GM08714 (cell line): ENCODE data around the gene TYW1B.
"Not testable (repeated sequence)": the region's sequence is repeated elsewhere in the genome, so short reads cannot be mapped to it uniquely, and the experiment has no call there.

ENCODE experiments used
- H3K4me3 ChIP-seq: fragments of 200-500 bp; sonication (Bioruptor generic); 2 replicates; pipeline ENCODE4 v1.5.1; 2014; ENCODE audit warnings: mild to moderate bottlenecking, low read length, inconsistent platforms
- ZNF274 ChIP-seq: IDR thresholded peaks from 2 replicates; pipeline ENCODE4 v1.6.1; 2012; ENCODE audit warnings: mild to moderate bottlenecking, low read depth, low read length

TYW1B gene

DNA sequence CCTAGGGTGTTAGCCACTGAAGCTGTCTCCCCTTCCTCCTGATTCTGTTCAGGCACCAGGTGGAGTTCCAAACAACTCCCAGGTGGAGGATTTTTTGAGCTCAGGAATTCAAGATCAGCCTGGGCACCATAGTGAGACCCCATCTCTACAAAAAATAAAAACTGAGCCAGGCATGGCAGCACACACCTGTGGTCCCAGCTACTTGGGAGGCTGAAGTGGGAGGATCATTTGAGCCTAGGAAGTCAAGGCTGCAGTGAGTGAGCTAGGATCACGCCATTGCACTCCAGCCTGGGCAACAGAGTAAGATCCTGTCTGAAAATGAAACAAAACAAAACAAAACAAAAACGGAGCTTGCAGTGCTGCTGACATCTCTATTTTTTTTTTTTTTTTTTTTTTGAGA is 287.1 kb downstream of the TYW1B start:
- TF ChIP-seq ZNF274 = no peak
- no peak overlapping the region for H3K4me3 ChIP-seq

DNA sequence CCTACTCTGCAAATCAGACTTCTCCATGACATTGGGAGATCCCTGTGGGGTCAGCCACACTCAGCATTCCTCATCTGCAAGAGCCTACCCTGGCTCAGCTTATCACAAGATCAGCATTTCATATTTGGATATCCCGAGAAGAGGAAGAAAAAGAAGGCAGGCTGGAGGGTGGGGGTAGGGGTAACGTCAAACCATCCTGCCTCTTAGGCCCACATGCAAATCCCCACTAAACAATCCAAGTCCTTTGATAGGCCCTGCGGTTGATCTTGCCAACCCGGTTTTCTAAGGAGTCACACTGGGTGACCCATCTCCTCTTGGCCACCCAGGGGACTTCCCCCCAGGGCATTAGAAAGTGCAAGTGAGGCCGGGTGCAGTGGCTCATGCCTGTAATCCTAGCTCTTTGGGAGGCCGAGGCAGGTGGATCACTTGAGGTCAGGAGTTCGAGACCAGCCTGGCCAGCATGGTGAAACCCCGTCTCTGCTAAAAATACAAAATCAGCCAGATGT is 287.8 kb downstream of the TYW1B start:
- no peak for TF ChIP-seq ZNF274
- no peak overlapping the region for H3K4me3 ChIP-seq

DNA sequence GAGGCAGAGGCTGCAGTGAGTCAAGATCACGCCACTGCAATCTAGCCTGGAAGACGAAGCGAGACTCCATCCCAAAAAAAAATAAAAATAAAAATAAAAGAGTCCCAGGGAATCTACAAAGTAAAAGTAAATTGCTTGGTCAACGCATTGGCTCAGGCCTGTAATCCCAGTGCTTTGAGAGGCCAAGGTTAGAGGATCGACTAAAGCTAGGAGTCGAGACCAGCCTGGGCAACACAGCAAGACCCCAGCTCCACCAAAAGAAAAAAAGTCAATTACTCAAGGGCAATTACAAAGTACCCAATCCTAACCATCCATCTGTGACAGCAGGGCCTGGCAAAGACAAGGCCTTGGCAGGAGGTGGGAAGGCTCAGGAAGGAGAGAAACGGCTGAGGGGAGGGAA is 288.3 kb downstream of the TYW1B start:
- no peak overlapping the region for H3K4me3 ChIP-seq
- no peak for TF ChIP-seq ZNF274

DNA sequence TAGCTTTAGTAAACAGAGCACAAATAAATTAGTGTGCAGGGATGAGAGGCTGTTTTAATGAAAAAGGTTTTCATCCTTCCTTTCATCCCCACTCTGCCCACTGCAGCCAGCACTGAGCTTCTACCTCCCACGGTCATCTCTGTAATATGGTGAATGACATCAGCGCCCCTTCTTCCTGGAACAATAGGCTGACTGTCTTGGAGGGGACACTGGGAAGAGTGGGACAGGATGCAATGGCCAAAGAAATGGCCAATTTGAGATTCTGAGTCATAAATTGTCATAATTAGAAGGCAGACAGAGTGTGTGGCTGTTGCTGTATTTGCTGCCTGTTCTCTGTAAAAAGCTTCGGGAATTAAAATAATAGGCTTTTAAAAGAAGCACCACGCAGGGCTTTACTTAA is 289.1 kb downstream of the TYW1B start:
- TF ChIP-seq ZNF274 = no peak
- no peak overlapping the region for H3K4me3 ChIP-seq

DNA sequence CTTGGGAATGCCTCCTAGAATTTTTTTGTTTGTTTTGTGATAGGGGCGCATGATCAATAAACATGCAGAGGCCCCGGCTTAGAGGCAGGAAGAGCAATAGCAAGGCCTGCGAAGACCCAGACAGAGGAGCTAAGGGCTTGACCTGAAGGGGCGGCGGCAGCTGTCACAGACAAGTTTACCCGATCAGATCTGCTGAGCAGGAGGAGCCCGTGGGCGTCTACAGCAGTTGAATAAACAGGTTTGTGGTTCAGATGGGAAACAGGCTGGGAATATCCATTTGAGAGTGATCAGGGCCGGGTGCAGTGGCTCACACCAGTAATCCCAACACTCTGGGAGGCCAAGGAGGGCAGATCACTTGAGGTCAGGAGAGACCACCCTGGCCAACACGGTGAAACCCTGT is 289.9 kb downstream of the TYW1B start:
- TF ChIP-seq ZNF274 = no peak

DNA sequence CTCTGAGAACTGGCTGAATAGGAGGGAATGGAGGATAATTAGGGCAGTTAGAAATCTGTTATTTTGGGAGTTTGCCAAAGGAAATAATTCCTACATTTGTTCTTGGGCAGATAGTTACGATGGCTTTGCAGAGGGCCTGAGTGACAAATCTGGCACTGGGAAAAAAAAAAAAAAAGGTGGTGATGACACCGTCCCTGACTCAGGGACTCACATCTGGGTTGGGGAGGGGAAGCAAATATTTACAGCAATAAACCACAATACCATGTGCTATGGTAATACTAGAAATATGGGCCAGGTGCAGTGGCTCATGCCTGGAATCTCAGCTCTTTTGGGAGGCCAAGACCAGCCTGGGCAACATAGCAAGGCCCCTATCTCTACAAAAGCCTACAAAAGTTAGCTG is 292.0 kb downstream of the TYW1B start:
- H3K4me3 ChIP-seq = not testable (repeated sequence)

More for the DNA sequence above, 289.9 kb downstream of the TYW1B start:
- no peak overlapping the region for H3K4me3 ChIP-seq

DNA sequence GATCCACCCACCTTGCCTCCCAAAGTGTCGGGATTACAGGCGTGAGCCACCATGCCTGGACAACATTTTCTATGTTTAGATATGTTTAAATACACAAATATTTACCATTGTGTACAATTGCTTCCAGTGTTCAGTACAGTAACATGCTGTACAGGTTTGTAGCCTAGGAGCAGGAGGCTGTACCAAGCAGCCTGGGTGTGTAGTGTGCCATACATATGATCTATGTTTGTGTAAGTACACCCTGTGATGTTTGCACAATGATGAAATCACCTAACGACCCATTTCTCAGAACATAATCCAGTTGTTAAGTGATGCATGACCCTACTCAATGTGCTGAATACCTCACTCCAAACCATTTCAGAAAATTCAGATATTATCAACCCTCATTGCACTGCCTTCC is 297.0 kb downstream of the TYW1B start:
- H3K4me3 ChIP-seq = not testable (repeated sequence)
